Hepatocyte (in vitro differentiated cells): ENCODE results near the gene TWIST1. TPM values are rescaled to one million over a fixed set of nuclear protein-coding genes. Genes with fewer than 3 reads are reported as not detected.

Experiments used
- DNase-seq: peaks from one replicate; pipeline ENCODE4 v3.0.0-alpha.2; 2016; ENCODE audit warnings: low spot score
- H2AFZ ChIP-seq: fragments of 200-600 bp; sonication (generic); 2 replicates; pipeline ENCODE4 v1.6.0; 2016; ENCODE audit warnings: antibody characterized with exemption, mild to moderate bottlenecking
- H3K27ac ChIP-seq: fragments of 200-600 bp; sonication (generic); 2 replicates; pipeline ENCODE4 v1.5.1; 2016; ENCODE audit warnings: mild to moderate bottlenecking
- H3K27me3 ChIP-seq: fragments of 200-600 bp; sonication (generic); 2 replicates; pipeline ENCODE4 v1.6.1; 2016
- H3K36me3 ChIP-seq: fragments of 200-600 bp; sonication (generic); replicated peaks from 2 replicates; pipeline ENCODE4 v1.5.1; 2016; ENCODE audit warnings: low read depth; ENCODE audit not compliant: insufficient read depth
- H3K4me1 ChIP-seq: fragments of 200-600 bp; sonication (generic); 2 replicates; pipeline ENCODE4 v1.5.1; 2016; ENCODE audit warnings: mild to moderate bottlenecking, moderate library complexity; ENCODE audit not compliant: insufficient read depth
- H3K4me2 ChIP-seq: fragments of 200-600 bp; sonication (generic); 2 replicates; pipeline ENCODE4 v1.6.0; 2016
- H3K4me3 ChIP-seq: fragments of 200-600 bp; sonication (generic); 2 replicates; pipeline ENCODE4 v1.5.1; 2016; ENCODE audit warnings: mild to moderate bottlenecking
- H3K79me2 ChIP-seq: fragments of 200-600 bp; sonication (generic); 2 replicates; pipeline ENCODE4 v1.6.0; 2017; ENCODE audit warnings: mild to moderate bottlenecking
- H3K9me2 ChIP-seq: fragments of 200-600 bp; sonication (generic); replicated peaks from 2 replicates; pipeline ENCODE4 v1.6.0; 2017; ENCODE audit warnings: mild to moderate bottlenecking; ENCODE audit not compliant: insufficient read depth
- H3K9me3 ChIP-seq: fragments of 200-600 bp; sonication (generic); 2 replicates; pipeline ENCODE4 v1.5.1; 2016; ENCODE audit warnings: low read depth, mild to moderate bottlenecking
- H4K20me1 ChIP-seq: fragments of 200-600 bp; sonication (generic); 2 replicates; pipeline ENCODE4 v1.6.0; 2016; ENCODE audit warnings: mild to moderate bottlenecking; ENCODE audit not compliant: insufficient read depth, poor library complexity, severe bottlenecking
- EZH2 ChIP-seq: fragments of 200-600 bp; sonication (generic); IDR thresholded peaks from 2 replicates; pipeline ENCODE4 v1.6.1; 2016; ENCODE audit warnings: antibody characterized with exemption, mild to moderate bottlenecking, borderline replicate concordance
- EZH2phosphoT487 ChIP-seq: fragments of 200-600 bp; sonication (generic); IDR thresholded peaks from one replicate; pipeline ENCODE4 v1.6.1; 2018; ENCODE audit warnings: antibody characterized with exemption, mild to moderate bottlenecking, low read depth, moderate library complexity; ENCODE audit not compliant: unreplicated experiment, severe bottlenecking
- WGBS: methylation state at CpG from one replicate; pipeline ENCODE4 v1.1.6; 2016; ENCODE audit warnings: low lambda C conversion rate; ENCODE audit errors: missing lambda C conversion rate; 5-methylcytosine and 5-hydroxymethylcytosine counted together
- polyA plus RNA-seq: library from polyadenylated mRNA; unstranded; fragments of >200 nt; fragmentation: Nextera tagmentation; extraction: Ambion mirVana; gene quantifications from 2 replicates; pipeline ENCODE4 v1.2.1, GENCODE V29; 2016
- total RNA-seq: library from RNA; depleted of rRNA; stranded (reverse); fragments of >200 nt; gene quantifications from 2 replicates; pipeline ENCODE4 v1.2.3, GENCODE V29; 2014
- TF ChIP-seq, protein P1 (sequence below): fragments of 200-600 bp; sonication (generic); IDR thresholded peaks from 2 replicates; pipeline ENCODE4 v1.5.1; 2016; ENCODE audit warnings: antibody characterized with exemption, mild to moderate bottlenecking; ENCODE audit not compliant: poor library complexity

TWIST1 gene
- total and polyA plus RNA-seq, 2 experiments from 2014 or later, result 23.2 to 24.7 TPM

DNA sequence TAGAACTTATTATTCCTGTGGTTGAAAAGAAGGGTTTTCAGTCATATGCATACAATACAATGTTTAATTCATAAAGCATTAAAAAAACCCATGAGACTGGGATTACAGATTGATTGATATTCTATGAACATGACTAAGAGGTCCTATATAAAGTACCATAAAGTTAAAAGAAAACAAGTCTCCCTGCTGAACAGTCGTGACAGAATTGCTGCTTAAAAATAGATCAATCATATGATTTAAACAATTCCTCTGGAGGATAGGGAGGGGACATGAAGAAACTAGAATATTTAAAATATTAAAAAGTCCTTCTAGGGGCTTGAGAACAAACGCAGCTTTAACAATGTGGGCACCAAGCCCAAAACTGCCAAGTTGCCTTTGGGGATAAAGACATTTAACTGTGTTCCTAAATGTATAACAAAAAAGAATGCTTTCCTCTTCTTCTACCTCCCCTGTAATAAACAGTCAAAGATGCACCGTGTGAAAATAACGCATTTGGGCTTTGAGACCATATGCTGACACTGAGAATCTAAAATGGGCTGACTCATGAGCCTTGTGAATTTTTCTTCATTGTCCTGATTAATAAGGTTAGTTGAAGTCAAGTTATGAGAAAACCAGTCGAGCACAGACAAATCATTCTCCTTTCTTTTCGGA, 25.8 kb downstream of the TWIST1 start:
- Histone ChIP-seq H4K20me1 (no peaks in the 10 kb centered on the region), H3K27me3 (no peaks in the 10 kb centered on the region), H3K4me2 (no peak overlapping the region), H3K4me1 (no peaks in the 10 kb centered on the region), H3K36me3 (no peaks in the 10 kb centered on the region), H3K27ac (no peak overlapping the region), H3K79me2 (no peaks in the 10 kb centered on the region), H3K4me3 (no peak overlapping the region), H3K9me3 (no peaks in the 10 kb centered on the region), H2AFZ (no peak overlapping the region), H3K9me2 (no peaks in the 10 kb centered on the region)
- TF ChIP-seq EZH2phosphoT487 (no peak), EZH2 (no peak)
- TF ChIP-seq, protein P1, sequence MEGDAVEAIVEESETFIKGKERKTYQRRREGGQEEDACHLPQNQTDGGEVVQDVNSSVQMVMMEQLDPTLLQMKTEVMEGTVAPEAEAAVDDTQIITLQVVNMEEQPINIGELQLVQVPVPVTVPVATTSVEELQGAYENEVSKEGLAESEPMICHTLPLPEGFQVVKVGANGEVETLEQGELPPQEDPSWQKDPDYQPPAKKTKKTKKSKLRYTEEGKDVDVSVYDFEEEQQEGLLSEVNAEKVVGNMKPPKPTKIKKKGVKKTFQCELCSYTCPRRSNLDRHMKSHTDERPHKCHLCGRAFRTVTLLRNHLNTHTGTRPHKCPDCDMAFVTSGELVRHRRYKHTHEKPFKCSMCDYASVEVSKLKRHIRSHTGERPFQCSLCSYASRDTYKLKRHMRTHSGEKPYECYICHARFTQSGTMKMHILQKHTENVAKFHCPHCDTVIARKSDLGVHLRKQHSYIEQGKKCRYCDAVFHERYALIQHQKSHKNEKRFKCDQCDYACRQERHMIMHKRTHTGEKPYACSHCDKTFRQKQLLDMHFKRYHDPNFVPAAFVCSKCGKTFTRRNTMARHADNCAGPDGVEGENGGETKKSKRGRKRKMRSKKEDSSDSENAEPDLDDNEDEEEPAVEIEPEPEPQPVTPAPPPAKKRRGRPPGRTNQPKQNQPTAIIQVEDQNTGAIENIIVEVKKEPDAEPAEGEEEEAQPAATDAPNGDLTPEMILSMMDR, result no peak
- WGBS, result 81% methylated on average over 6 of the region's 6 CpGs
- DNase-seq, result no peak

DNA sequence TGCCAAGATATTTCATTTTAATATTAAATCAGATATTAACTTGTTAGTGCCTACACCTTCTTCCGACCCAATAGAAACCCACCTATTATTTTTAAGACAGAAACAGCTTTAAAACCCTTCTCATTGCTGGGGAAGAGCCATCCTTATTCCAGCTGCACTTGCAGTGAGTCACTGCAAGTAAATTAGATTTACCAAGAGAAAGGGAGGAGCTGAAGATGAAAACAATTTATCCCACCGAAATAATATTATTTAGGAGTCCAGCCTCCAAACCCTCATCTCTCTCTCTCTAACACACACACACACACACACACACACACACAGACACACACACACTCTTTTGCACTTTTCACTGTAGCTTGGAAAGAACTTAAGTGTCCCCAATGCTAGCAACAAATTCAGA, 26.9 kb downstream of the TWIST1 start:
- H2AFZ ChIP-seq, result no peak overlapping the region
- no peak overlapping the region for H3K4me2 ChIP-seq
- TF ChIP-seq EZH2, result no peak
- TF ChIP-seq EZH2phosphoT487, result no peak
- TF ChIP-seq, protein P1, result no peak
- H3K4me1 ChIP-seq, result no peaks in the 10 kb centered on the region
- 88% methylated on average over 2 of the region's 2 CpGs for WGBS
- H3K36me3 ChIP-seq, result no peaks in the 10 kb centered on the region
- DNase-seq, result no peak
- no peaks in the 10 kb centered on the region for H3K9me2 ChIP-seq
- H3K27me3 ChIP-seq, result no peaks in the 10 kb centered on the region
- H3K9me3 ChIP-seq, result no peaks in the 10 kb centered on the region
- H3K4me3 ChIP-seq, result no peak overlapping the region
- H3K79me2 ChIP-seq, result no peaks in the 10 kb centered on the region
- H3K27ac ChIP-seq, result no peak overlapping the region
- H4K20me1 ChIP-seq, result no peaks in the 10 kb centered on the region

DNA sequence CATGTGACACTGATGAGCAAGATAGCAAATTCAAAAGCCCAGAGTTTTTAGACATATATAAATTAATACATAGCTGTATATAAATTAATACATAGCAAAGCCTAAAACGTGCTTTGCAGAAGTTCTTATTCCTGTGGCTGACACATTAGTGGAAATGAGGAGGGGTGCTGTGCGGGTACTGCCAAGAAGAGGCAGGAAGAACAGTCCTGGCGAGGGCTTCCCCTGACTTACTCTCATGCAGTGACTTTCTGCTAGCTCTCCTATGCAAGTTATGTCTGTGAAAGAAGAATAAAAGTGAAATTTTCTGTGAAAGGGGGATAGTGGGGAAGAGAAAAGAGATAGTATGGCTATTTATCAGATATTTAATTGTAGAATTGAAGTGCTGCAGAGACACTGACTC, 27.6 kb downstream of the TWIST1 start:
- Histone ChIP-seq H3K9me3 (no peaks in the 10 kb centered on the region), H3K4me2 (no peak overlapping the region), H3K27ac (no peak overlapping the region), H3K4me3 (no peak overlapping the region), H3K27me3 (no peaks in the 10 kb centered on the region), H2AFZ (no peak overlapping the region), H3K79me2 (no peaks in the 10 kb centered on the region), H3K9me2 (no peaks in the 10 kb centered on the region), H4K20me1 (no peaks in the 10 kb centered on the region), H3K36me3 (no peaks in the 10 kb centered on the region), H3K4me1 (no peaks in the 10 kb centered on the region)
- no peak for TF ChIP-seq EZH2phosphoT487
- TF ChIP-seq, protein P1, result no peak
- no peak for TF ChIP-seq EZH2
- DNase-seq, result no peak
- WGBS, result 72% methylated on average over 3 of the region's 3 CpGs
